ENCODE data around the gene PUM2. TPM values are rescaled to one million over a fixed set of nuclear protein-coding genes. Genes with fewer than 3 reads are reported as not detected.
"Not testable (repeated sequence)": the region's sequence is repeated elsewhere in the genome, so short reads cannot be mapped to it uniquely, and the experiment has no call there.

The PUM2 gene
- total RNA-seq, 1 donor: 88.3 TPM

DNA sequence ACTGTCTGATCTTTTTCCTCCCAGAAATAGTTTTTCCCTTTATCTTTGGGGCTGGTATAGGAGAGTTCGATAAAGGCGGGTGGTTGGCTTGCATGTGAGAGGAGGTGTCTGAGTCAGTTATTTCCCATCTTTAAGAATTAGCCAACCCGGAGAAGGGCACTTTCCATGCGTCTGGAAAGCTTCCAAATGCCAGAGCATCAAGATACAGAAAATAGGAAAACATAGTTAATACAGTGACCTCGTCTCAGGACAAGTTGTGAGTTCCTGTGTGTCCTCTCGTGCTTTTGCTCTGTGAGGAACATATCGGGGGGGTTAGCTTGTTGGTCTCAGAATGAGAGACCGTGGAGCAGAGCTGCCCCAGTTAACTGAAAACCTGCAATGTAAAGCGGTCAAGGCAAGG lies 18.7 kb upstream of the PUM2 start:
- DNase-seq (ENCODE audit: low read depth in 2 of 3, low spot score in 2 of 3): no peak

- no peak for DNase-seq (ENCODE audit: low read depth in 2 of 3, low spot score in 2 of 3)
These were observed 18.1 kb upstream of the PUM2 start for GRCh38 chr2:20368706-20369105.

DNA sequence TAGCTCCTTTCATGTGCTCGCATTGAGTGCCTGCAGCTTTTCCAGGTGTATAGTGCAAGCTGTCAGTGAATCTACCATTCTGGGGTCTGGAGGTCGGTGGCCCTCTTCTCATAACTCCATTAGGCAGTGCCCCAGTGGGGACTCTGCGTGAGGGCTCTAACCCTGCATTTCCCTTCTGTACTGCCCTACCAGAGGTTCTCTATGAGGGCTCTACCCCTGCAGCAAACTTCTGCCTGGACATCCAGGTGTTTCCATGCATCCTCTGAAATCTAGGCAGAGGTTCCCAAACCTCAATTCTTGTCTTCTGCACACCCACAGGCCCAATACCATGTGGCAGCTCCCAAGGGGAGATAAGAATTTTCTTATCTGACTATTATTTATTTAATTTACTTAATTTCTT lies 17.3 kb upstream of the PUM2 start:
- DNase-seq (ENCODE audit: low read depth in 2 of 3, low spot score in 2 of 3): not testable (repeated sequence)

- DNase-seq (ENCODE audit: low read depth in 2 of 3, low spot score in 2 of 3): no peak
These were observed 16.1 kb upstream of the PUM2 start for GRCh38 chr2:20366672-20367116.

DNA sequence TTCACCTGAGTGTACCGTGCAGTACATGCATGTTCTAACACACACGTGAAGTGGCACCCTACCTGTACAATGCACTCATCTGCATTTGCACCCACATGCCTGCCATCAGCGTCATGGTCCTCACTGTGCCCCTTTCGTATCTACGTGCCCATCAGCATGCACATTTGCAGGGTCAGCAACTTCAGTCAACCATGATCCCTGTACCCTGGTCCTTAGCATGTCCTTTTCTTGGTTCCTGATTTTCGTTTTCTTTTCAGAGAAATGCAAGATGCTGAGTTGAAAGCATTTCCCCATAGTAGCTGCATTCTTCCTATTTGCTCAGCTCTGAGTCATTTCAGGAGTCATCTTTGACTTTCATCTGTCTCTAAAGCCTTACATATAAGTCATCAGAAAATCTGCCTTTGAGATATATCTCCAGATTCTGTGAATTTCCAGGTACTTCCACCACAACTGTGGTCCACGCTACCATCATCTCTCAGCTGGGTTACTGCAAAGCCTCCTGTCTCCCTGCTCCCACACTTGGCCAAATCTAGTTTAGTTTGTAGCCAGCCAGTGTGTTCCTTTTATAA lies 14.7 kb upstream of the PUM2 start:
- no peak for DNase-seq (ENCODE audit: low read depth in 2 of 3, low spot score in 2 of 3)

DNA sequence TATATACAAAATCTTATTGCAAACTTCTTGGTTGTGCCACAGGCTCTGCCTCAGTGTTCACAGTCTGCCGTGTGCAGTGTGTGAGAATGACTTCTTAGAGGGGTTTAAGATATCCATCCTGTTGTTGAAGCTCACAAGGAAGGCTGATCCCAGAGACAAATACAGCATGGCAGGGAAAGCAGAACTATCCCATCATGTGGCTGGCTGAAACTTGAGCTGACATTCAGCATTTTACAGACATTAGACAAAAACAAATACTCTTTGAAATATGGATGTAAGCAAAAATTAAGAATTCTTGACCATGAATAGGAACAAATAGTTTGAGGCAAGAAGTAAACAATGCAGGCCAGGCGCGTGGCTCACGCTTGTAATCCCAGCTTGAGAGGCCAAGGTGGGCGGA lies 12.9 kb upstream of the PUM2 start:
- DNase-seq (ENCODE audit: low read depth in 2 of 3, low spot score in 2 of 3): no peak

GRCh38 chr2:20362701-20363435 lies 12.2 kb upstream of the PUM2 start:
- no peak for DNase-seq (ENCODE audit: low read depth in 2 of 3, low spot score in 2 of 3)

- peak in 1 of 3 donors; percentile 9 for DNase-seq (ENCODE audit: low read depth in 2 of 3, low spot score in 2 of 3)
These were observed 11.2 kb upstream of the PUM2 start for GRCh38 chr2:20361893-20362292.

- DNase-seq (ENCODE audit: low read depth in 2 of 3, low spot score in 2 of 3): no peak
These were observed 8.5 kb upstream of the PUM2 start for GRCh38 chr2:20359096-20359495.

DNA sequence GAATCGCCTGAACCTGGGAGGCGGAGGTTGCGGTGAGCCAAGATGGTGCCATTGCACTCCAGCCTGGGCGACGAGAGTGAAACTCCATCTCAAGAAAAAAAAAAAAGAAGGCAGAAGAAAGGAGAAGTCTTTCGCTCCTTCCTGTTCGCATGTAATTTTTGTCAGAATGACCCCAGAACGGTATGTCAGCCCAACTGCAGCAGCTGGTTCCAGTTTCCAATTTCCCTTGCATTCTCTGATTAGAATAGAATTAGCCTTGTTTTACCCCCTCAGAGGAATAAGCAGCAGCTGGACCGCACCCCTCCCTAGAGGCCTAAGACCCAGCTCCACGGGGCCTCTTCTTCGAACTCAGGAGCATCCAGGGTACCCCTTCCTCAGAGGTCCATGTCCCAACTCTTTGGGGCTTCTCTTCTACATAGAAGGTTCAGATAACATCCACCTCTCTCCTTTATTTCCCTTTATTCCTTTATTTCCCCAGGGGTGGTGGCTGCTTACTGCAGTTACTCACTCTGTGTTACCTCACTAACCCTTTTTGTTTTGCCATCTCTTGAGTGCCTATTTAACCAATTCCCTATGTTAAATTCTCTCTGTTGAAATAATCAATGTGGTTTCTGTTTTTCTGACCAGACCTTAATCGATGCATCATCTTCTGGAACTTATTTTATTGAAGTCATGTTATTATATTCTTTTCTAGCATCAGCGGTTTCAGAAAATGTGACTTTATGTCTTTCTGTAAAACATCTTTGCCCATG lies 7.2 kb upstream of the PUM2 start:
- DNase-seq (ENCODE audit: low read depth in 2 of 3, low spot score in 2 of 3): no peak

GRCh38 chr2:20356042-20356441 lies 5.4 kb upstream of the PUM2 start:
- no peak for DNase-seq (ENCODE audit: low read depth in 2 of 3, low spot score in 2 of 3)

DNA sequence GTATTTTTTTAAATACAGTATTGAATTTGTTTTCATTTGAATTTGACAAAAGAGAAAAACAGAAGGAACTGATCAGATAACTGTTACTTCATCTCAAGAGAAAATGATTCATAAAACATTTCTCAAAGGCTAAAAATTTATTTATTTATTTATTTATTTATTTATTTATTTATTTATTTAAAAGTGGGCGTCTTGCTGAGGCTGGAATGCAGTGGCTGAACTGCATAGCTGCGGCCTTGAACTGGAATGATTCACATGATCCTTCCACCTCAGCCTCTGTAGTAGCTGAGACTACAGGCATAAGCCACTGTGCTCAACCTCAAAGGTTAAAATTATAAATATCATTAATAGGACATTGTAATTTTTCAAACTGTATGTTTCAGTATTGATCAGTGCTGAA lies 4.5 kb upstream of the PUM2 start:
- DNase-seq (ENCODE audit: low read depth in 2 of 3, low spot score in 2 of 3): no peak

DNA sequence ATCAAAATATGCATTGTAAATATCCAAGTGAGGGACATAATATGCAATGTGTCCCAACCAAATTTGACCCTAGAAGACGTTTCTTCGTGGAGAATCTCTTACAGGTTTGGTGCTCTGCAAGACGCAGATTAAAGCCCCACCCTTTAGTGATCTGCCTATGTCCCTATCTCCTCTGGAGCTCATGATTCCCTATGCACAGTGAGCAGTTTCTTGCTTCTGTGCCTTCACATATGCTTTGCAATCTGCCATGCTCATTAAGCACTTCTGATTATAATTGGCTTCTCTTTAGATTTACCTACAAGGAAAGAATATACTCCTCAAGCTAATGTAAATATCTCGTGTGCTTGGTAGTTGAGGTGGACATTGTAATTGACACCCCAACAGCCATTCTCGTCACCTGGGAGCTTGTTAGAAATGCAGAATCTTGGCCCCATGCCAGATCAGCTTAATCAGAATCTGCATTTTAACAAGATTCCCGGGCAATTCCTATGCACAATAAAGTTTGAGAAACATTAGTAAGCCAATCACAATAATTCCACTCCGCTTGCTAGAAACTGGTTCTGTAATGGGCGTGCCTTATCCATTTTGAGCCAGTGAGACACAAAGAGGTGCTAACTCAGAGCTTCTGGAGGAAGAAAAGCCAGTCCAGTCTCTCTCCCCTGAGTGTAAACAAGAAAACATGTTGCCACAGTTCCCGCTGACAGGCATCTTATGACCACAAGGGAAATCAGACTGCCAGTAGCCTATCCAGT lies 2.8 kb upstream of the PUM2 start:
- DNase-seq (ENCODE audit: low read depth in 2 of 3, low spot score in 2 of 3): no peak

DNA sequence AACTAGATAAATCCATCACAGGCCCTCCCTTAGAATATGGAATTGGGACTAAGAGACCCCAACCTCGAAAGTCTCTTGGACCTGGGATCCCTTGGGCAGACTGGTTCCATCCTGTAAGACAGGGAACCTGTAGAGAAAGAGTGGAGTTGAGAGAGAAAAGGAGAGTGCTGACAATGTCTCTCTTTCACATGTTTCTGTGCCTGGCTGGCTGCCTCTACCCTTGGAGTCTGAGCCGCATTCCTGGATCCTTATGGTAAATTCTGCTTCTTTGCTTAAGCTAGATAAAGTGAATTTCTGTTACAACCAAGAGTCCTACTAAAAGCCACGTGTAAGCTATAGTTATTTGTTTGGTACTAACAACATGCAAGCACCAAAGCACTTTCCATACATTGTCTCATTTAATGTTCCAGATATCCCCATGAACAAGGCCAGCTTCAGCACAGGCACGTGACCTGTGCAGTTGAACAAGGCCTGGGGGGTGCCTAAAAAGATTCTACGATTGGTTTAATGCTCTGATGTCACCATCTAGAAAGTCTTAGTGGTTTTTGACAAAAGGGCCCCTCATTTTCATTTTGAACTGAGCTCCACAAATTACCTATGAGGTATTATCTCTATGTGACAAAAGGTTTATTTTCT lies 2.1 kb upstream of the PUM2 start:
- DNase-seq (ENCODE audit: low read depth in 2 of 3, low spot score in 2 of 3): no peak

DNA sequence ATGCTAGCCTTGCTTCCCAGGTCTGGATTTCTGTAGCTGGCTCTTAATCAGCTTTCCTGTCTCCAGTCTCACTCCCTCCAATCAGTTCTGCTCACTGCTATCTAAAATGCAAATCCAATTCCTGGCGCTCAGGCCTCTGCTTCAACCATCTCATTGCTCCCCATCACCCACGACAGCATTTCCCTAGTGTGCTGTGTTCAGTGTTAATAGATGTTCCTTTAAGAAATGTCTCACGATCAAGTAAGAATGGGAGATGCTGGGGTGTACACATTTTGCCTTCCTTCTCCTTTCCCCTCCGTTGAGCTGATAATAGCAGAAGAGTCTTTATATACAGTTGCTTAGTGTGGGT lies 1.6 kb upstream of the PUM2 start:
- DNase-seq (ENCODE audit: low read depth in 2 of 3, low spot score in 2 of 3): no peak

DNA sequence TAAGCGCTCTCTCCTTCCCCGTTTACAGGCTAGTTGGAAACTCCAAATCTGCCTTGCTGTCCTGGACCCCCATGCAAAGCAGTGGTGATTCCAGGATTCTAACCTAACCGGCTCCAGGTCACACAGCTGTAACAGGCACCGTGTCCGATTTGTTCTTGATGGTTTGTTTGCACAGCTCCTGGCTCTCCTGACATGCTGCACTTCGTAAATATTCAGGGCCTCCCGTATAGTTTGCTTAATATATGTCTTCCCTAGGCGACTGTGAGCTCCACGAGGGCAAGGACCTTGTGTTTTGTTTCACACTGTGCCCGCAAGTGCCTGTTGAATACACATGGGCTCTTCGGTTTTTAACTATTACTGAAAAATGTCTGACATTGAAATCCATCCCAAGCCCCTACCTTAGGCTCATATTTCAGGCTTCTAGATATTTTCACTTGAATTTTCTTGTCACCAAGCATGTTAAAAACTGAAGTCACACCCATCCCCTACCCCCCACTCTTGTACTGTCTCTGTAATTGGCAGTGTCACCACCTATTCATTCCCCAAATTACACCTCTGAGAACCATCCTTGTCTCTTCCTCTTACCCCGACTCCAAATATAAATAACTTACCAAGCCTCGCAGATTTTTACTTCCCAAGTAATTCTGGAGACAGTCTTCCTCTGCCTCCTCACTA lies 1.0 kb upstream of the PUM2 start:
- DNase-seq (ENCODE audit: low read depth in 2 of 3, low spot score in 2 of 3): no peak

GRCh38 chr2:20350041-20350712 lies 467 bp downstream of the PUM2 start:
- DNase-seq (ENCODE audit: low read depth in 2 of 3, low spot score in 2 of 3): peak; percentile 39 to 62 (median 48)

DNA sequence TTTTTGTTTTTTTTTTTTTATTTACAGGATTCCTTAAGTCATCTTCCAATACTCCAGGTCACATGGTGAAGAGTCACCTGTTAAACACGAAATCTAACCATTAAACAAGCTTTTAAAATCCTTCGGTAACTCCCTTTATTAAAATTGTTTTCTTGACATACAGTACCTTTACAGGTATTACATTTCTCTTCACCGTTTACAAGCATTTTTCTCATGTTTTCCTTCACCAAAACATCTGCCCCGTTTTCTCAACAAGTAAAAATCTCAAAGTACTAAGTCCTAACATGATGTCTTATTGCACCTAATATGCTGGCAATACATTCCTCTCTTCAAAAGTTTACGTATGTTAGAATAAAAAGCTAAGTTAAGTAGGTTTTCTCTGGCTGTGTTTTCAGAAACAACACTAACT lies 1.1 kb downstream of the PUM2 start:
- no peak for DNase-seq (ENCODE audit: low read depth in 2 of 3, low spot score in 2 of 3)

DNA sequence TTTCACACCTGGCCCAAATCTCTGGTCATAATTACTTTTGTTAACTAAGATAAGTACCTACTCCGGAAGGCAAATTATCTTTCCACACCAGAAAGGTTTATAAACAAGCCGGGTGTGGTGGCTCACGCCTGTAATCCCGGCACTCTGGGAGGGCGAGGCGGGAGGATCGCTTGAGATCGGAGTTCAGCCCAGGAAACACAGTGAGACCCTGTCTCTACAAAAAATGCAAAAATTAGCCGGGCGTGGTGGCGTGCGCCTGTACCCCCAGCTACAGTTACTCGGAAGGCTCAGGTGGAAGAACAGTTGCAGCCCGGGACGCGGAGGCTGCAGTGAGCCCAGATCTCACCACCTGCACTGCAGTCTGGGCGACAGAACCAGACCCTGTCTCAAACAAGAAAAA lies 2.1 kb downstream of the PUM2 start:
- no peak for DNase-seq (ENCODE audit: low read depth in 2 of 3, low spot score in 2 of 3)

All from hematopoietic multipotent progenitor cell (in vitro differentiated cells).